Measurements from ENCODE around the gene NACC2.
"Not testable (repeated sequence)": the region's sequence is repeated elsewhere in the genome, so short reads cannot be mapped to it uniquely, and the experiment has no call there.

Gene NACC2

DNA sequence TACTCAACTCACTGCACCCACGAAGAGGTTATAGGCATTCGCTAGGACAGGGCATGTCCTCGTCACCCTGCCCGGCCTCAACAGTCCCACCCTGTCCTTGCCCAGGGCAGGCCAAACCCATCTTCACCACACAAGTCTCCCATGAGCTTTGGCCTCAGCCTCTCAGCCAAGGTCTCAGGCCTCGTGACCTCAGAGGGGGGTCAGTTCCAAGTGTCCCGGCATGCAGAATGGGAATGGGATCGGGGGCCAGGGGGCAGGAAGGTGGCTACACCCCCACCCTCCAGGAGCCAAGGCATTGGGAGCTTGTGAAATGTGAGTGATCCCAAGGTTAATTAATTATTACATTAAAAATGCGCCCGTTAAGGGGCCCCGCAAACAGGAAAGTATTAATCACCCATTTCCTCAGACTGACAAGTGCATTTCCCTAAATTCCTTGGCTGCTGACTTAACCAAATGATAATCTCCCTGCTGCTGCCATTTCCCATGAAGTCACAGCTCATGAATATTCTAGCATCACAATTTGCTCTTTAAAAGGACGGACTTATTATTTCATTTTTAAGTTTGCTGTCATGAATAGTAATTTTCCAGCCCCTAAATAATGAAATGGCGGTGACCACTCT is 125.9 kb downstream of the NACC2 start:
- H3K4me3 Mint-ChIP-seq = no peak overlapping the region
- ATAC-seq (replicated peaks; ENCODE audit: extremely low read depth, poor library complexity, severe bottlenecking) = no peak
- no peaks in the 10 kb centered on the region for H3K9me3 Mint-ChIP-seq
- H3K36me3 Mint-ChIP-seq (ENCODE audit: insufficient read depth) = peaks cover 5% of the 10 kb centered on the region
- peaks cover 8% of the 10 kb centered on the region for H3K27me3 Mint-ChIP-seq
- no peak overlapping the region for H3K27ac Mint-ChIP-seq (ENCODE audit: low read depth)
- DNase-seq (ENCODE audit: low spot score in 2 of 2) = no peak
- peaks cover 9% of the 10 kb centered on the region for H3K4me1 Mint-ChIP-seq

- H3K9me3 Mint-ChIP-seq = no peaks in the 10 kb centered on the region
- no peak for ATAC-seq (replicated peaks; ENCODE audit: extremely low read depth, poor library complexity, severe bottlenecking)
- H3K4me1 Mint-ChIP-seq = peaks cover 9% of the 10 kb centered on the region
- H3K4me3 Mint-ChIP-seq = no peak overlapping the region
- no peak for DNase-seq (ENCODE audit: low spot score in 2 of 2)
- peaks cover 8% of the 10 kb centered on the region for H3K27me3 Mint-ChIP-seq
- H3K36me3 Mint-ChIP-seq (ENCODE audit: insufficient read depth) = peaks cover 3% of the 10 kb centered on the region
- no peak overlapping the region for H3K27ac Mint-ChIP-seq (ENCODE audit: low read depth)
Measured at GRCh38 chr9:135968601-135969000, 126.5 kb downstream of the NACC2 start.

GRCh38 chr9:135968083-135968476 is 127.0 kb downstream of the NACC2 start:
- DNase-seq (ENCODE audit: low spot score in 2 of 2) (no peak), ATAC-seq (replicated peaks; ENCODE audit: extremely low read depth, poor library complexity, severe bottlenecking) (no peak)
- H3K4me3 Mint-ChIP-seq = no peak overlapping the region
- H3K9me3 Mint-ChIP-seq = no peaks in the 10 kb centered on the region
- peaks cover 1% of the 10 kb centered on the region for H3K36me3 Mint-ChIP-seq (ENCODE audit: insufficient read depth)
- no peak overlapping the region for H3K27ac Mint-ChIP-seq (ENCODE audit: low read depth)
- H3K27me3 Mint-ChIP-seq = peaks cover 8% of the 10 kb centered on the region
- peaks cover 9% of the 10 kb centered on the region for H3K4me1 Mint-ChIP-seq

DNA sequence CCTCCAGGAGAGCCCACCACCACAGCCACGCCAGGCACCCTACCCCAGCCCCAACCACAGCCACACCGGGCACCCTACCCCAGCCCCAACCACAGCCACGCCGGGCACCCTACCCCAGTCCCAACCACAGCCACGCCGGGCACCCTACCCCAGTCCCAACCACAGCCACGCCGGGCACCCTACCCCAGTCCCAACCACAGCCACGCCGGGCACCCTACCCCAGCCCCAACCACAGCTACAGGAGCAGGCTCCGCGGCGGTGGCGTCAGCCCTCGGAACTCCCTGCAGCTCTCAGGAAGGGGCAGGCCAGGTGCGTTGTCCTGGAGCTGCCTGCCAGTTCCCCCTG is 128.2 kb downstream of the NACC2 start:
- DNase-seq (ENCODE audit: low spot score in 2 of 2); H3K4me3 Mint-ChIP-seq; H3K27ac Mint-ChIP-seq (ENCODE audit: low read depth); H3K9me3 Mint-ChIP-seq; ATAC-seq (replicated peaks; ENCODE audit: extremely low read depth, poor library complexity, severe bottlenecking); H3K36me3 Mint-ChIP-seq (ENCODE audit: insufficient read depth); H3K27me3 Mint-ChIP-seq: not testable (repeated sequence)
- H3K4me1 Mint-ChIP-seq = peaks cover 20% of the 10 kb centered on the region

DNA sequence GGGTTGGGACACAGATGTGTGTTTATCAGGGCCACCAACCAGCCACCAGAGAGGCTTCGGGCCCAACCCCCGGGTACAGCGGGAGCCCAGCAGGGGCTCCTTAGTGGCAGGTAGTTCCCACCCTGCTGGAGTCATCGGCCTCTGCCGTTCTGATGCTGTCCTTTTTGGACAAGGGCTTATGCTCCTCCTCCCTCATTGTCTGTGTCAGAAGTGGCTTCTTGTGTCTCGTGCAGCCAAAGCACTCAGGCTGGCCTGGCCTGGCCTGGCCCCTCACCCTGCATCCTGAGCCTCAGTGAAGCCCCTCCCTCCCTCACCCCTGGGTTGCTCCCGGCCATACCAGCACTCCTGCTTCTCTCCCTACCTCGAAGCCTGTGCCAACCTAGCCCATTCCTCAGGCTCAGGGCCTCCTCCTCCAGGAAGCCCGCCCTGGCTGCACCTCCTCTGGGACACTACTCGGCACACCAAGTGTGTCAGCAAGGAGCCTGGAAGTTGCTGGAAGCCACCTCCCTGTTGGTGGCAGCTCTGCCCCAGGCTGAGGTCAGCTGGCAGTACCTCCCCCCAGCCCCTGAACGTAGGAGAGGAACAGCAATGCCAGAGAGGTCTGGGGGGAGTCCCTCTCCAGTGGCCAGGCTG is 129.8 kb downstream of the NACC2 start:
- ATAC-seq (replicated peaks; ENCODE audit: extremely low read depth, poor library complexity, severe bottlenecking) (no peak), DNase-seq (ENCODE audit: low spot score in 2 of 2) (no peak)
- Mint-ChIP-seq H3K4me3 (no peak overlapping the region), H3K9me3 (no peaks in the 10 kb centered on the region), H3K36me3 (ENCODE audit: insufficient read depth) (peaks cover 9% of the 10 kb centered on the region), H3K4me1 (peaks cover 32% of the 10 kb centered on the region), H3K27ac (ENCODE audit: low read depth) (no peak overlapping the region), H3K27me3 (peaks cover 8% of the 10 kb centered on the region)

GRCh38 chr9:135963938-135964337 is 131.2 kb downstream of the NACC2 start:
- no peak overlapping the region for H3K27ac Mint-ChIP-seq (ENCODE audit: low read depth)
- peaks cover 9% of the 10 kb centered on the region for H3K36me3 Mint-ChIP-seq (ENCODE audit: insufficient read depth)
- H3K27me3 Mint-ChIP-seq = peaks cover 8% of the 10 kb centered on the region

GRCh38 chr9:135963338-135963737 is 131.8 kb downstream of the NACC2 start:
- H3K27me3 Mint-ChIP-seq = peaks cover 8% of the 10 kb centered on the region
- ATAC-seq (replicated peaks; ENCODE audit: extremely low read depth, poor library complexity, severe bottlenecking) (no peak), DNase-seq (ENCODE audit: low spot score in 2 of 2) (no peak)
- peaks cover 42% of the 10 kb centered on the region for H3K4me1 Mint-ChIP-seq
- peaks cover 8% of the 10 kb centered on the region for H3K36me3 Mint-ChIP-seq (ENCODE audit: insufficient read depth)
- H3K9me3 Mint-ChIP-seq = no peaks in the 10 kb centered on the region
- H3K4me3 Mint-ChIP-seq = no peak overlapping the region
- no peak overlapping the region for H3K27ac Mint-ChIP-seq (ENCODE audit: low read depth)

More at GRCh38 chr9:135963938-135964337, 131.2 kb downstream of the NACC2 start:
- no peaks in the 10 kb centered on the region for H3K9me3 Mint-ChIP-seq
- ATAC-seq (replicated peaks; ENCODE audit: extremely low read depth, poor library complexity, severe bottlenecking) (no peak), DNase-seq (ENCODE audit: low spot score in 2 of 2) (no peak)
- peaks cover 41% of the 10 kb centered on the region for H3K4me1 Mint-ChIP-seq
- H3K4me3 Mint-ChIP-seq = no peak overlapping the region

GRCh38 chr9:135962696-135963307 is 132.3 kb downstream of the NACC2 start:
- H3K27ac Mint-ChIP-seq (ENCODE audit: low read depth) = no peak overlapping the region
- H3K36me3 Mint-ChIP-seq (ENCODE audit: insufficient read depth) = peaks cover 8% of the 10 kb centered on the region
- peaks cover 8% of the 10 kb centered on the region for H3K27me3 Mint-ChIP-seq
- peaks cover 40% of the 10 kb centered on the region for H3K4me1 Mint-ChIP-seq
- ATAC-seq (replicated peaks; ENCODE audit: extremely low read depth, poor library complexity, severe bottlenecking) (no peak), DNase-seq (ENCODE audit: low spot score in 2 of 2) (no peak)
- no peaks in the 10 kb centered on the region for H3K9me3 Mint-ChIP-seq
- no peak overlapping the region for H3K4me3 Mint-ChIP-seq

- H3K9me3 Mint-ChIP-seq = no peaks in the 10 kb centered on the region
- ATAC-seq (replicated peaks; ENCODE audit: extremely low read depth, poor library complexity, severe bottlenecking) = no peak
- H3K27me3 Mint-ChIP-seq = peaks cover under 1% of the 10 kb centered on the region
- peak overlapping the region; percentile 52 for H3K27ac Mint-ChIP-seq (ENCODE audit: low read depth)
- H3K4me1 Mint-ChIP-seq = peaks cover 33% of the 10 kb centered on the region
- H3K36me3 Mint-ChIP-seq (ENCODE audit: insufficient read depth) = peaks cover 8% of the 10 kb centered on the region
- DNase-seq (ENCODE audit: low spot score in 2 of 2) = no peak
- H3K4me3 Mint-ChIP-seq = peak overlapping the region; percentile 85
Measured at GRCh38 chr9:135961811-135962695, 133.0 kb downstream of the NACC2 start.

GRCh38 chr9:135961277-135961715 is 133.8 kb downstream of the NACC2 start, which contains the start of gene UBAC1:
TSS of gene UBAC1 (minus strand) at chr9:135961373. CDS start at chr9:135961162, 211 bp downstream.
- peaks cover 8% of the 10 kb centered on the region for H3K36me3 Mint-ChIP-seq (ENCODE audit: insufficient read depth)
- peak within 1 kb of the TSS; percentile 85 for H3K27ac Mint-ChIP-seq (ENCODE audit: low read depth)
- H3K4me1 Mint-ChIP-seq = peaks cover 33% of the 10 kb centered on the region
- H3K27me3 Mint-ChIP-seq = no peaks in the 10 kb centered on the region
- H3K4me3 Mint-ChIP-seq = peak within 1 kb of the TSS; percentile 85
- DNase-seq (ENCODE audit: low spot score in 2 of 2) = peak; percentile 90
- no peaks in the 10 kb centered on the region for H3K9me3 Mint-ChIP-seq
- ATAC-seq (replicated peaks; ENCODE audit: extremely low read depth, poor library complexity, severe bottlenecking) = peak; percentile 94

DNA sequence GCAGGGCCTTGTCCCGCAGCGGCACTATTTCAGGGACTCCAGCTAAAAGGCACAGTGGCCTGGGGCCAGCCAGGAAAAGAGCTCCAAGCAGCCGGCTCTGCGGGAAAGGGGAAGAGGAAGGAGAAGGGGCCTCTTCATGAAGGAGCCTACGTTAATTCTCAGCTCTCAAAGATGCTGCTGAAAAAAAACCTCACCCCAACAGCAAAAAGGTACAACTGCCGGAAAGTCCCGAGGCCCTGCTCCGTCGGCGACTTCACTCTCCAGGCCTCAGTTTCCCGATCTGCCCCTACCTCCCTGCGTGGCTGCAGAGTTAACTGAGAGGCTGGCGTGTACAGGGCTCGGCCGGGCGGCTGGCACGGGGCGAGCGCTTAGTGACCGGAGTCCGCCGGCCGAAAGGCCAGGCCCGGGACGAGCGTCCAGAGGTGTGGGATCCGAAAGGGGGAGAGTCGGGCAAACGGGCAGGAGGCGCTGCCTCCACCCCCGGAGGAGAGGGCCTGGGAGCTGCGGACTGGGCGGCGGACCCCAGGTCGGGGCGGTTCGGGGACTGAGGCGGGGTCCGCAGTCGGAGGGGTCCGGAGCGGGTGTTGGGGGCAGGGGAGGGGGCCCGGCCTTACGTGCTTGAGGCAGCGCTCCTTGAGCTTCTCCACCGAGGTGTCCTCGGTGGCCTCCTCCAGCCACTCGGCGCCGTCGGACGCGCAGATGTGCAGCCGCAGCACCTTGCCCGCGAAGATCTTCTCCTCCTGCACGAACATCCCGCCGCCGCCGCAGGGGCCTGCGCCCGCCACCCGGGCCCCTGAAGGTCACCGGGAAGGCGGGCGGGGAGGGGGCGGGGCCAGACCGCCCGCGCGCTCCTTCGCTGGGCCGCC is 134.4 kb downstream of the NACC2 start:
- Mint-ChIP-seq H3K9me3 (no peaks in the 10 kb centered on the region), H3K27ac (ENCODE audit: low read depth) (peak overlapping the region; percentile 85), H3K4me1 (peaks cover 33% of the 10 kb centered on the region), H3K4me3 (peak overlapping the region; percentile 85), H3K36me3 (ENCODE audit: insufficient read depth) (peaks cover 8% of the 10 kb centered on the region), H3K27me3 (no peaks in the 10 kb centered on the region)
- ATAC-seq (replicated peaks; ENCODE audit: extremely low read depth, poor library complexity, severe bottlenecking) (no peak), DNase-seq (ENCODE audit: low spot score in 2 of 2) (no peak)

GRCh38 chr9:135959814-135960213 is 135.3 kb downstream of the NACC2 start:
- ATAC-seq (replicated peaks; ENCODE audit: extremely low read depth, poor library complexity, severe bottlenecking) (no peak), DNase-seq (ENCODE audit: low spot score in 2 of 2) (no peak)
- Mint-ChIP-seq H3K4me1 (peaks cover 33% of the 10 kb centered on the region), H3K27me3 (no peaks in the 10 kb centered on the region), H3K4me3 (peak overlapping the region; percentile 85), H3K36me3 (ENCODE audit: insufficient read depth) (peaks cover 9% of the 10 kb centered on the region), H3K27ac (ENCODE audit: low read depth) (peak overlapping the region; percentile 85), H3K9me3 (no peaks in the 10 kb centered on the region)

All from central memory CD8-positive, alpha-beta T cell (primary cell).